GM12874 (cell line): Measurements from ENCODE around the gene ABHD12.

Experiments
- CTCF ChIP-seq: IDR thresholded peaks from 2 replicates; pipeline ENCODE4 v1.5.1; 2011; ENCODE audit warnings: low read depth, mild to moderate bottlenecking, control low read depth, low read length, moderate library complexity; ENCODE audit not compliant: insufficient read depth

Gene ABHD12

DNA sequence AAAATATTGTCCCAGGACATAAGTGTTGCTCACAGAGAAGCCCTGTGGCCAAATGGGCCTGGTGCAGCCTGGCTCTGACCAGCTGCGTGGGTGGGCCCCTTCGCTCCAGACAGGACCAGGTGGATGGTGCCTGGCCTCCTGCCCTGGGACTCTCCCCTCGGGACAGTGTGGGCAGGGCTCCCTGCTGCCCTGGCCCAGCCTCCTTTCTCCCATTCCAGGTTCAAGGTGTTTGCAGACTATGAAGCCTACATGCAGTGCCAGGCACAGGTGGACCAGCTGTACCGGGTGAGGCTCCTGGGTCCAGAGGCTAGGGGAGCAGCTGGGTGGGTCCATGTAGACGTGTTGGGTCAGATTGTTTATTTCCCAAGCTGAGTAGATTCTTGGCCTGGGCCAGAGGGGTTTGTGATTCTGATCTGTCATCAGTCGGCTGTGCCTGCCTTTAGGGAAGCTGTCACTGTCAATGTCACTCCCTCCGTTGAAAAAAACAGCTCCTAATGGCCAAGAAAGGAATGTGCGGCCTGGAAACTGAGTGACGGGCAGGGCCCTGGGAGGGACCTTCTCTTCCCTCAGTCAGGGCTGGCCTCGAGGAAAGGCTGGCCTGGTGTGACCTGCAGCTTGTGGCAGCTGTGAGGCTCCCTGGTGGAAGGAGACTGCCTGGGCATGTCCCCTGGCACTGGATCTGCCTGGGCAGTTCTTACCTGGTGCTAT is 95.1 kb downstream of the ABHD12 start:
- TF ChIP-seq CTCF: no peak

DNA sequence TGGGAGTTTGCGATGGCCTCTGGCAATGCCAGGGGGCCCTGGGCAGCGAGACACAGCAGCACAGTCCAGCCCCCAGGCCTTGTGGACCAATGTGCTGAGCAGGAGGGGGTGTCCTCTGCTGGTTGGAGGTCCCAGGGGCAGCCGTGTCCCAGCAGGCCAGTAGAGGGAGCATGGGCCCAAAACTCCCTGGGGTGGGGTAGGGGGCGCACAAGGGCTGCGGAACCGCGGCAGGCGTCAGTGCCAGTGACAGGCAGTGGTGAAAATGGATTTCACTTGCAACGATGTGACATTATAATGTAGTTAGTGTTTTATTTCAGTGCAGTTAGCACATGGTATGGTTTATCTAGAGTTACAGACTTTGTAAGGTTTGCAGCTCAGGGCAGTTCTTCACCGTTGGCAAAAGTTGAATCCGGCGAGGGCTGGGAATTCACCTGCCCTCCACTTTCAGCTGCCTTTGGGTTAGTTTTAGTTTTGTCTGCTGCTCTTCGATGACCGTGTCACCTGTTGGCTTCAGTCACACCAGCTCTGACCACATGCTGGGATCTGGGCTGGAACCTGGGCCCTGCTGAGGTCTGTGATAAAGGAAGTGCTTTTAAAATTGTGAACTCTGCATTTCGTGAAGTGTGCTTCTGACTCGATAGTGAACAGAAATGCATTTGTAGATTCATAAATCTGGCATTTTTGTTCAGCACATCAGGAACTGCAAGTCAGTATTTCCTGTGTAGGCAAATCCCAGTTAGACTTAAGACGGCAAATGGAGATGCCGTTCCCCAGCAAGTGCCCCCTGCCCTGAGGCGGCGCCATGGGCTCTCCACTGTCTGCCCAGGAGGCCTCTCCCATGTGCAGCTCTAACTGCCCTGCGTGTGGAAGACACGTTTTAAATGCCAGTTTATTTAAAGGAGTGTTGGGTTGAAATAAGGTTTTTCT is 95.9 kb downstream of the ABHD12 start:
- TF ChIP-seq CTCF: peak; percentile 94

- TF ChIP-seq CTCF: no peak
Observed at GRCh38 chr20:25293910-25294458, 96.7 kb downstream of the ABHD12 start.

GRCh38 chr20:25293507-25293906 is 97.1 kb downstream of the ABHD12 start:
- no peak for TF ChIP-seq CTCF

DNA sequence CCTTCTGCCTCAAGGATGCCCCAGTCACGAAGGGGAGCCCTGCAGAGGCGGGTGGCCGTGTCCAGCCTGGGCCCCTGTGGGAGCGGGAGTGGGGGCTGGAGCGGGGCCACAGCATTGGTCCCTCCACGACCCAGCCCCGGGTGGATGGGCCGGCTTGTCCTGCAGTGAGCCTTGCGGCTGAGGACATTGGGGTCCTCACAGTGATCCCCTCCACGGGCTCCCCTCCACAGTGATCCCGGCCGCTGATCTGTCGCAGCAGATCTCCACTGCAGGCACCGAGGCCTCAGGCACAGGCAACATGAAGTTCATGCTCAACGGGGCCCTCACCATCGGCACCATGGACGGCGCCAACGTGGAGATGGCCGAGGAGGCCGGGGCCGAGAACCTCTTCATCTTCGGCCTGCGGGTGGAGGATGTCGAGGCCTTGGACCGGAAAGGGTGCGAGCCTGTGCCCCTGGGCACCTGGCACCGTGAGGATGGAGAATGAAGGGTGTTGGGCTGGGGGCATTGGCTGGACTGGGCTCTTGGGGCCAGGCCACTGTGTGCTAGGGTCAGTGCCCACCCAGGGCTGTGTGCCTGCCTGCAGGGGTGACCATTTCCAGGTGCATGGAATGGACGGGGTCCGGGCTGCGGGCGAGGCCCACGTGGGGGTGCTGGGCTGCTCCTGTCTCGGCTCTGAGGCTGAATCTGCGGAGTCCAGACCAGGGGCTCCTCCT is 98.3 kb downstream of the ABHD12 start:
- TF ChIP-seq CTCF: no peak

DNA sequence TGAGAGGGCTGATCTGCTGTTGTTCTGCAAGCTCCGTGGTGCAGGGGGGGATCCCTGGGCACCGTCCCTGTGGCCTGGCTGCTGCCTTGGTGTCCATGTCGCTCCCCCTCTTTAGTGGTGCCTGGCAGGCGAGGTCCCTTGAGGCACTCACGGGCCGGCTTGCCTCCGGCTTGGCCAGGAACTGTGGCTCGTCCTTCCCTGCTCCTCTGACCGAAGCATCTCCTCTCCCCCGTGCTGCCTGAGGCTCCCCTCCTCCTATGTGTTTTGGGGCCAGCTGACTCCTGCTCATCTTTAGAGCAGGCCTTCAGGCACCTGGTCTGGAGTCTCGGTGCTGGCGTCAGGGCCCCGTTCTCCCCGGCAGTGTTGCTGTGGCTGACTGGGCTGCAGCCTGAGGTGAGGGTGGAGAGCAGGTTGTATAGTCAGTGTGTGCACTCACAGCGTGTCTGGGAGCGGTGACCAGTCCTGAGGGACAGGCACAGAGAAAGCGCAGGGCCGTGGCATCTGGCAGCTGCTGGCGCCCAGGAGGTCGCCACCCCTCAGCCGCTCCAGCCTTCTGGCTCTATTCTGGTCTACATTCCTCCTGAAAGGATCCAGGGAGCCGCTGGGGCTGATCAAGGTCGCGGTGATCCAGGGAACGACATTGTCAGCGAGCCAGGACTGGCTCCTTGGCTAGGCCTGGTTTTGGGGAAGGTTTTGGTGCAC is 99.1 kb downstream of the ABHD12 start:
- TF ChIP-seq CTCF: no peak
